HepG2 (cell line): ENCODE results near the gene EML2. TPM values are rescaled to one million over a fixed set of nuclear protein-coding genes. Genes with fewer than 3 reads are reported as not detected.

Experiments
- ATAC-seq: fragments of 200-7000 bp; cut with Tn5 transposase; 3 replicates; pipeline ENCODE4 v1.9.1; 2020; ENCODE audit warnings: mild to moderate bottlenecking, moderate library complexity
- BruUV-seq: library from RNA; stranded (reverse); fragments of 400-500 nt; replicated peaks from 2 replicates; lab custom pipeline; 2021; lab: Mats Ljungman, UMichigan
- CTCF ChIA-PET: fragments of 300-600 bp; formaldehyde crosslinking; extraction: SDS; loops from one replicate; lab custom pipeline; 2021; ENCODE audit warnings: low total read pairs, inconsistent platforms, low intra/inter-chr PET ratio; lab: Yijun Ruan, JAX
- POLR2A ChIA-PET: fragments of 350-600 bp; sonication (Branson Sonifier 250); formaldehyde crosslinking; loops from one replicate; lab custom pipeline; 2020; ENCODE audit warnings: antibody characterized with exemption, inconsistent platforms; lab: Yijun Ruan, JAX
- DNase-seq: peaks from one replicate; pipeline ENCODE4 v3.0.0-alpha.2; 2015; ENCODE audit warnings: low spot score
- FAIRE-seq: peaks from 3 replicates; lab custom pipeline; 2011; peaks lifted over from hg19 to GRCh38; lab: Jason Lieb, UNC
- H2AFZ ChIP-seq: one replicate; pipeline ENCODE4 v1.6.1; 2011; ENCODE audit warnings: low read length, inconsistent platforms
- H3K27ac ChIP-seq: fragments of 300-600 bp; 3 replicates; pipeline ENCODE4 v1.8.0; 2011; ENCODE audit warnings: mixed run types, mild to moderate bottlenecking, mixed read lengths, low read length, inconsistent platforms; ENCODE audit not compliant: insufficient read depth; ENCODE audit errors: extremely low read length
- H3K27me3 ChIP-seq, 2 experiments: fragments of 200-600 bp in 1 of 2; 2 replicates in 1 of 2; 3 replicates in 1 of 2; pipeline versions ENCODE4 v1.6.0 to v1.8.0; 2011; ENCODE audit warnings: low read length in 2 of 2, mild to moderate bottlenecking in 2 of 2, moderate library complexity in 2 of 2, inconsistent platforms in 1 of 2; ENCODE audit not compliant: insufficient read depth in 2 of 2, control insufficient read depth in 1 of 2
- H3K36me3 ChIP-seq, 2 experiments: fragments of 200-600 bp in 1 of 2; replicated peaks in 1 of 2; 2 replicates in 1 of 2; 3 replicates in 1 of 2; pipeline versions ENCODE4 v1.5.1 to v1.8.0; 2011; ENCODE audit warnings: low read length in 2 of 2, inconsistent platforms in 1 of 2; ENCODE audit not compliant: insufficient read depth in 2 of 2, control insufficient read depth in 1 of 2
- H3K4me1 ChIP-seq: 2 replicates; pipeline ENCODE4 v1.5.1; 2012; ENCODE audit warnings: low read length, inconsistent platforms; ENCODE audit not compliant: insufficient read depth
- H3K4me2 ChIP-seq: 2 replicates; pipeline ENCODE4 v1.6.0; 2011; ENCODE audit warnings: low read depth, low read length, inconsistent platforms
- H3K4me3 ChIP-seq, 3 experiments: fragments of 200-600 bp in 1 of 3; sonication (generic), shearing (Covaris generic) in 1 of 3; replicated peaks in 1 of 3; 2 replicates each; pipeline ENCODE4 v1.5.1; 2011 to 2016; ENCODE audit warnings: low read length in 3 of 3, inconsistent platforms in 2 of 3, low read depth in 2 of 3, mild to moderate bottlenecking in 2 of 3, control low read depth in 1 of 3, mixed read lengths in 1 of 3; ENCODE audit not compliant: insufficient read depth in 1 of 3
- H3K79me2 ChIP-seq: one replicate; pipeline ENCODE4 v1.6.1; 2011; ENCODE audit warnings: low read length, inconsistent platforms; ENCODE audit not compliant: insufficient read depth
- H3K9ac ChIP-seq: 2 replicates; pipeline ENCODE4 v1.6.0; 2011; ENCODE audit warnings: mild to moderate bottlenecking, low read depth, low read length, inconsistent platforms; ENCODE audit not compliant: insufficient read depth
- H3K9me3 ChIP-seq: 2 replicates; pipeline ENCODE4 v1.5.1; 2012; ENCODE audit warnings: mild to moderate bottlenecking, low read length
- H4K20me1 ChIP-seq: 2 replicates; pipeline ENCODE4 v1.6.0; 2011; ENCODE audit warnings: inconsistent platforms, mild to moderate bottlenecking, low read length, moderate library complexity; ENCODE audit not compliant: insufficient read depth
- SMC3 ChIP-seq: IDR thresholded peaks from 2 replicates; pipeline ENCODE4 v1.6.1; 2011; ENCODE audit warnings: low read length, improper control_type of control experiment
- SOX13 ChIP-seq, 3 experiments: fragments of 450-650 bp in 1 of 3; sonication (generic) in 1 of 3; formaldehyde crosslinking in 1 of 3; IDR thresholded peaks in 2 of 3; conservative IDR thresholded peaks in 1 of 3; 2 replicates each; pipeline versions ENCODE4 v1.5.0 to v1.6.1; 2016 to 2020; ENCODE audit warnings: antibody characterized with exemption in 1 of 3, mild to moderate bottlenecking in 1 of 3, missing compliant biosample characterization in 1 of 3, missing genetic modification reagents in 1 of 3, moderate library complexity in 1 of 3
- SP4 ChIP-seq: sonication (generic); formaldehyde crosslinking; IDR thresholded peaks from 2 replicates; pipeline ENCODE4 v1.8.1; 2023; ENCODE audit warnings: mild to moderate bottlenecking, missing genetic modification reagents
- ZBTB21 ChIP-seq: sonication (generic); formaldehyde crosslinking; IDR thresholded peaks from 2 replicates; pipeline ENCODE4 v1.4.0; 2020; ENCODE audit warnings: missing genetic modification reagents
- ZNF143 ChIP-seq: sonication (generic); formaldehyde crosslinking; IDR thresholded peaks from 2 replicates; pipeline ENCODE4 v1.4.0; 2020; ENCODE audit warnings: missing genetic modification reagents
- WGBS: methylation state at CpG from one replicate; pipeline ENCODE4 v1.1.6; 2017; ENCODE audit warnings: low lambda C conversion rate; 5-methylcytosine and 5-hydroxymethylcytosine counted together
- in situ Hi-C: cut with HindIII; loops from 2 replicates; pipeline ENCODE4 v1.10.0; 2017; ENCODE audit warnings: low pct_unique_long_range_greater_than_20kb; ENCODE audit not compliant: extremely low pct_ligation_motif_present
- intact Hi-C: fragments of 100-400 bp; cut with micrococcal nuclease; formaldehyde crosslinking; loops from one replicate; pipeline ENCODE4 v1.10.0; 2022; ENCODE audit not compliant: unreplicated experiment
- polyA plus RNA-seq, 8 experiments: library from polyadenylated mRNA; depleted of rRNA in 3 of 8; stranded (reverse) in 7 of 8; unstranded in 1 of 8; fragments of >200 nt; fragmentation: Illumina TruSeq in 4 of 8; extraction: Trizol in 4 of 8; gene quantifications; 2 replicates each; pipeline versions ENCODE4 v1.2.1 to v1.2.3, GENCODE V29; 2011 to 2016; ENCODE audit warnings: low read depth in 4 of 8, missing spikeins in 1 of 8, mixed read lengths in 1 of 8; ENCODE audit not compliant: insufficient read depth in 1 of 8
- total RNA-seq, 5 experiments: library from RNA; depleted of rRNA; stranded (reverse); fragments of >200 nt; fragmentation: Illumina TruSeq; extraction: Trizol; gene quantifications; 2 replicates each; pipeline ENCODE4 v1.2.3, GENCODE V29; 2016; ENCODE audit warnings: low read depth in 1 of 5
- TF ChIP-seq, protein P1 (sequence below), 2 experiments: fragments of 450-650 bp in 1 of 2; sonication (generic) in 1 of 2; formaldehyde crosslinking in 1 of 2; IDR thresholded peaks; 2 replicates each; pipeline versions ENCODE4 v1.6.1 to v1.8.0; 2016 to 2022; ENCODE audit warnings: antibody characterized with exemption in 1 of 2, mild to moderate bottlenecking in 1 of 2, missing genetic modification reagents in 1 of 2

EML2 gene
- total and polyA plus RNA-seq, 2 of the 13 experiments (the other 11 are each of a cell fraction or from before 2014, with no cell fraction given), result 7.3 to 12.9 TPM

DNA sequence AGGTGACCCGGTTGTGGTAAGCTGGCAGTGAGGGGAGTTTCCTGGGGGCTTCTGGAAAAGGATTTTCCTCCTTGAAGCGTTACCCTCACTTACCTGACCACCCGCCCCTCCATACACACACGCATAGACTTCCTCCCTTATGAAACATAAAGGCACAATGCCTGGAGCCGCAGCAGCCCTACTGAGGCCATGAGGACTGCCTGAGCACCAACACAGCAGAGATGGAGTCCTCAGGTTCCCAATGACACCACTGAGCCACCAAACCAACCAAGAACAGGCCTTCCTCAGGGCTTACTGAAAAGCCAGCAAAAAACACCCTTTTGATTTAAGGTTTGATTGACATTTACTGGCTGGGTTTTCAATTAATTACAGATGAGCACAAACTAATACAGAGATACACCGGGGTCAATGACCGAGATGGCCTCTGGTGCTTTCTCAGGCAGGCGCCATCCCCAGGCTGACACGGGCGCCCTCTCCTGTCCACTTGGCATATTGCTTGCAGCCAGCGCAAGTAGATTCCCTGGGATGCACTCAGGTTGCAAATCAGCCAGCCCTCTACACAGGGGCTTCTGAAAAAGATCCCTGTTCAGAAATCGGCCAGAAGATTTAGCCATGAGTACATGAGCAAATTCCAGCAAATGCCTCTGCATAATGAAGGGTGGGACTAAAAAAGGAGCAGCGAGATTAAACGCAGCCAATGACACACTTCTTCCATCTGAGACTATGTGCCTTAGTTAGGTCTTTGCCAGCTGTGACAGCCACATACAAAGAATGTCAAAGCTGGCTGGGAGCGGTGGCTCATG lies 69.4 kb downstream of the EML2 start (continued):
- no peak for TF ChIP-seq SOX13 (IDR thresholded peaks at IDR 0.05)
- TF ChIP-seq SOX13 (CRISPR knock-in tag; conservative IDR thresholded peaks at IDR 0.05 in 1 of 2, IDR thresholded peaks at IDR 0.05 in 1 of 2), result no peak
- peak; percentile 47; the same call in 1 of the 2 replicates for TF ChIP-seq ZNF143 (CRISPR knock-in tag)
- TF ChIP-seq ZBTB21 (CRISPR knock-in tag), result no peak
- peak; percentile 74 for TF ChIP-seq SMC3

GRCh38 chr19:45568732-45569131 lies 70.5 kb downstream of the EML2 start:
- CTCF ChIA-PET, result no interaction called here
- no peak for FAIRE-seq
- H3K9ac ChIP-seq, result no peak overlapping the region
- peaks cover 10% of the 10 kb centered on the region for H3K79me2 ChIP-seq
- H2AFZ ChIP-seq, result no peak overlapping the region
- intact Hi-C loops, result no loop called here
- BruUV-seq, result no TSS peak
- H3K9me3 ChIP-seq, result no peaks in the 10 kb centered on the region
- in situ Hi-C loops, result no loop called here
- no peaks in the 10 kb centered on the region for H3K27me3 ChIP-seq
- peaks cover 1 to 4% of the 10 kb centered on the region in 2 experiments; a peak in 2 of 5 replicates for H3K36me3 ChIP-seq
- ATAC-seq, result no peak; the same call in 2 of the 3 replicates
- H4K20me1 ChIP-seq, result no peaks in the 10 kb centered on the region
- H3K4me3 ChIP-seq, result no peak overlapping the region
- WGBS, result 82% methylated on average over 3 of the region's 3 CpGs
- no peak for DNase-seq
- H3K27ac ChIP-seq, result no peak overlapping the region
- POLR2A ChIA-PET, result interaction anchor here (1.0 kb wide), 1 partner anchor 15 kb away, joined by 4 read pairs; no protein-coding TSS in a partner anchor
- TF ChIP-seq SP4, result no peak
- TF ChIP-seq, protein P1, sequence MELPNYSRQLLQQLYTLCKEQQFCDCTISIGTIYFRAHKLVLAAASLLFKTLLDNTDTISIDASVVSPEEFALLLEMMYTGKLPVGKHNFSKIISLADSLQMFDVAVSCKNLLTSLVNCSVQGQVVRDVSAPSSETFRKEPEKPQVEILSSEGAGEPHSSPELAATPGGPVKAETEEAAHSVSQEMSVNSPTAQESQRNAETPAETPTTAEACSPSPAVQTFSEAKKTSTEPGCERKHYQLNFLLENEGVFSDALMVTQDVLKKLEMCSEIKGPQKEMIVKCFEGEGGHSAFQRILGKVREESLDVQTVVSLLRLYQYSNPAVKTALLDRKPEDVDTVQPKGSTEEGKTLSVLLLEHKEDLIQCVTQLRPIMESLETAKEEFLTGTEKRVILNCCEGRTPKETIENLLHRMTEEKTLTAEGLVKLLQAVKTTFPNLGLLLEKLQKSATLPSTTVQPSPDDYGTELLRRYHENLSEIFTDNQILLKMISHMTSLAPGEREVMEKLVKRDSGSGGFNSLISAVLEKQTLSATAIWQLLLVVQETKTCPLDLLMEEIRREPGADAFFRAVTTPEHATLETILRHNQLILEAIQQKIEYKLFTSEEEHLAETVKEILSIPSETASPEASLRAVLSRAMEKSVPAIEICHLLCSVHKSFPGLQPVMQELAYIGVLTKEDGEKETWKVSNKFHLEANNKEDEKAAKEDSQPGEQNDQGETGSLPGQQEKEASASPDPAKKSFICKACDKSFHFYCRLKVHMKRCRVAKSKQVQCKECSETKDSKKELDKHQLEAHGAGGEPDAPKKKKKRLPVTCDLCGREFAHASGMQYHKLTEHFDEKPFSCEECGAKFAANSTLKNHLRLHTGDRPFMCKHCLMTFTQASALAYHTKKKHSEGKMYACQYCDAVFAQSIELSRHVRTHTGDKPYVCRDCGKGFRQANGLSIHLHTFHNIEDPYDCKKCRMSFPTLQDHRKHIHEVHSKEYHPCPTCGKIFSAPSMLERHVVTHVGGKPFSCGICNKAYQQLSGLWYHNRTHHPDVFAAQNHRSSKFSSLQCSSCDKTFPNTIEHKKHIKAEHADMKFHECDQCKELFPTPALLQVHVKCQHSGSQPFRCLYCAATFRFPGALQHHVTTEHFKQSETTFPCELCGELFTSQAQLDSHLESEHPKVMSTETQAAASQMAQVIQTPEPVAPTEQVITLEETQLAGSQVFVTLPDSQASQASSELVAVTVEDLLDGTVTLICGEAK (IDR thresholded peaks at IDR 0.05), result peak; percentile 57; the same call in 1 of the 2 replicates
- TF ChIP-seq, protein P1 (CRISPR knock-in tag; IDR thresholded peaks at IDR 0.05), result peak; percentile 36; the same call in 1 of the 2 replicates
- H3K4me2 ChIP-seq, result no peak overlapping the region
- H3K4me1 ChIP-seq, result peaks cover 22% of the 10 kb centered on the region
